K562 (cell line): Measurements from ENCODE around the gene ACBD4. TPM values are rescaled to one million over a fixed set of nuclear protein-coding genes. Genes with fewer than 3 reads are reported as not detected.

Experiments used
- BCLAF1 ChIP-seq, 2 experiments: fragments of 450-650 bp in 1 of 2; IDR thresholded peaks; 2 replicates each; pipeline ENCODE4 v1.6.1; 2011 to 2017; ENCODE audit warnings: low read depth in 2 of 2, antibody characterized with exemption in 1 of 2, borderline replicate concordance in 1 of 2, low read length in 1 of 2, mild to moderate bottlenecking in 1 of 2, mixed read lengths in 1 of 2; ENCODE audit not compliant: control insufficient read depth in 1 of 2
- CBFA2T2 ChIP-seq: fragments of 450-650 bp; conservative IDR thresholded peaks from 2 replicates; pipeline ENCODE4 v1.6.1; 2017; ENCODE audit warnings: mild to moderate bottlenecking
- CCNT2 ChIP-seq: IDR thresholded peaks from 2 replicates; pipeline ENCODE4 v1.6.1; 2011; ENCODE audit warnings: borderline replicate concordance, low read depth, mild to moderate bottlenecking, moderate library complexity, mixed read lengths, low read length; ENCODE audit not compliant: insufficient read length; ENCODE audit errors: extremely low read depth
- ERF ChIP-seq: fragments of 450-650 bp; formaldehyde crosslinking; IDR thresholded peaks from 2 replicates; pipeline ENCODE4 v1.4.0; 2020; ENCODE audit warnings: mild to moderate bottlenecking, mixed read lengths
- ETS2 ChIP-seq: IDR thresholded peaks from 2 replicates; pipeline ENCODE4 v1.6.1; 2016; ENCODE audit warnings: borderline replicate concordance, missing genetic modification characterization, mild to moderate bottlenecking, moderate library complexity, missing compliant biosample characterization; ENCODE audit not compliant: poor library complexity, severe bottlenecking
- ETV5 ChIP-seq: sonication (generic); formaldehyde crosslinking; IDR thresholded peaks from 2 replicates; pipeline ENCODE4 v1.4.0; 2020; ENCODE audit warnings: low read depth, mild to moderate bottlenecking, missing genetic modification reagents
- FOXM1 ChIP-seq, 2 experiments: fragments of 450-650 bp in 1 of 2; sonication (generic) in 1 of 2; formaldehyde crosslinking in 1 of 2; IDR thresholded peaks; 2 replicates each; pipeline versions ENCODE4 v1.6.1 to v1.9.0; 2017 to 2022; ENCODE audit warnings: low read depth in 2 of 2, mild to moderate bottlenecking in 2 of 2, missing genetic modification reagents in 1 of 2, moderate library complexity in 1 of 2
- FUS ChIP-seq: fragments of 200-400 bp; formaldehyde crosslinking; optimal IDR thresholded peaks from 2 replicates; pipeline ENCODE3; 2017; ENCODE audit warnings: low read depth, low read length
- GATAD2A ChIP-seq: fragments of 450-650 bp; IDR thresholded peaks from 2 replicates; pipeline ENCODE4 v1.6.1; 2017
- GTF2A2 ChIP-seq: IDR thresholded peaks from 2 replicates; pipeline ENCODE4 v1.6.1; 2016; ENCODE audit warnings: mild to moderate bottlenecking, missing genetic modification characterization, missing compliant biosample characterization
- JUND ChIP-seq, 2 experiments: IDR thresholded peaks; 2 replicates in 1 of 2; 3 replicates in 1 of 2; pipeline ENCODE4 v1.6.1; 2011; ENCODE audit warnings: borderline replicate concordance in 2 of 2, low read depth in 2 of 2, low read length in 2 of 2, improper control_type of control experiment in 1 of 2, missing biosample characterization in 1 of 2, missing genetic modification characterization in 1 of 2, missing genetic modification reagents in 1 of 2
- MAFG ChIP-seq: fragments of 450-650 bp; conservative IDR thresholded peaks from 2 replicates; pipeline ENCODE4 v1.6.1; 2016; ENCODE audit warnings: missing genetic modification characterization, missing compliant biosample characterization
- MXI1 ChIP-seq: IDR thresholded peaks from 2 replicates; pipeline ENCODE4 v1.6.1; 2011; ENCODE audit warnings: low read depth, mild to moderate bottlenecking, improper control_type of control experiment, low read length
- NELFE ChIP-seq: IDR thresholded peaks from 2 replicates; pipeline ENCODE4 v1.6.1; 2011; ENCODE audit warnings: mild to moderate bottlenecking; ENCODE audit not compliant: insufficient read depth, insufficient read length
- PREB ChIP-seq: sonication (generic); formaldehyde crosslinking; IDR thresholded peaks from 2 replicates; pipeline ENCODE4 v1.8.1; 2023; ENCODE audit warnings: mild to moderate bottlenecking, missing genetic modification reagents
- PURB ChIP-seq: sonication (generic); formaldehyde crosslinking; IDR thresholded peaks from 2 replicates; pipeline ENCODE4 v1.9.0; 2021; ENCODE audit warnings: low read depth, mild to moderate bottlenecking, missing genetic modification reagents
- RAD21 ChIP-seq, 2 experiments: fragments of 250-450 bp in 1 of 2; fragments of 450-650 bp in 1 of 2; sonication (Bioruptor Pico) in 1 of 2; formaldehyde crosslinking in 1 of 2; IDR thresholded peaks in 1 of 2; conservative IDR thresholded peaks in 1 of 2; 2 replicates each; pipeline versions ENCODE4 v1.4.0 to v1.8.0; 2020 to 2022; ENCODE audit warnings: mild to moderate bottlenecking in 2 of 2, moderate library complexity in 1 of 2
- RAD51 ChIP-seq: fragments of 450-650 bp; IDR thresholded peaks from 2 replicates; pipeline ENCODE4 v1.7.1; 2016; ENCODE audit warnings: low read depth, mild to moderate bottlenecking, borderline replicate concordance
- RBM17 ChIP-seq: fragments of 200-400 bp; formaldehyde crosslinking; IDR thresholded peaks from 2 replicates; pipeline ENCODE4 v1.6.1; 2017; ENCODE audit warnings: low read depth, mild to moderate bottlenecking, low read length, borderline replicate concordance
- SMARCA4 ChIP-seq: fragments of 450-650 bp; IDR thresholded peaks from 2 replicates; pipeline ENCODE4 v1.6.1; 2016
- ZNF280A ChIP-seq: fragments of 450-650 bp; IDR thresholded peaks from 2 replicates; pipeline ENCODE4 v1.6.1; 2018; ENCODE audit warnings: mild to moderate bottlenecking, low read depth; ENCODE audit not compliant: partially characterized antibody
- ZNF668 ChIP-seq: fragments of 250-450 bp; sonication (Bioruptor Pico); IDR thresholded peaks from 2 replicates; pipeline ENCODE4 v1.8.0; 2022; ENCODE audit warnings: mild to moderate bottlenecking, inconsistent platforms
- polyA plus RNA-seq, 8 experiments: library from polyadenylated mRNA; depleted of rRNA in 4 of 8; stranded (reverse) in 5 of 8; unstranded in 3 of 8; fragments of >200 nt; fragmentation: Nextera tagmentation in 2 of 8; fragmentation: Illumina TruSeq in 1 of 8; extraction: Ambion mirVana in 2 of 8; extraction: Trizol in 1 of 8; gene quantifications; 2 replicates each; pipeline versions ENCODE4 v1.2.1 to v1.2.3, GENCODE V29; 2011 to 2014; ENCODE audit warnings: inconsistent platforms in 1 of 8, missing spikeins in 1 of 8
- total RNA-seq, 7 experiments: library from RNA; depleted of rRNA in 6 of 7; stranded (reverse); fragments of >200 nt in 6 of 7; fragmentation: Illumina TruSeq in 2 of 7; extraction: Trizol in 2 of 7; gene quantifications; 2 replicates each; pipeline versions ENCODE4 v1.2.1 to v1.2.3, GENCODE V29; 2011 to 2021; ENCODE audit warnings: low replicate concordance in 1 of 7

The ACBD4 gene
- total and polyA plus RNA-seq, 9 of the 15 experiments (the other 6 are each of a cell fraction or from before 2014, with no cell fraction given), result 0.14 to 6.9 (median 4.6) TPM

- TF ChIP-seq ZNF280A (no peak), RAD21 (CRISPR knock-in tag; conservative IDR thresholded peaks at IDR 0.05 in 1 of 2, IDR thresholded peaks at IDR 0.05 in 1 of 2) (peak; percentile 49 to 67), ETV5 (CRISPR knock-in tag) (0 out of 2 replicates have a peak, but pooled peaks have one; percentile 60), NELFE (no peak), JUND (IDR thresholded peaks at IDR 0.05; ENCODE audit: borderline replicate concordance, low read depth, low read length) (peak; percentile 40; the same call in 1 of the 2 replicates), JUND (tag; IDR thresholded peaks at IDR 0.05; ENCODE audit: borderline replicate concordance, low read depth, low read length) (no peak; the same call in 2 of the 3 replicates), GTF2A2 (no peak), FOXM1 (IDR thresholded peaks at IDR 0.05; ENCODE audit: low read depth) (no peak), FOXM1 (CRISPR knock-in tag; IDR thresholded peaks at IDR 0.05; ENCODE audit: low read depth) (no peak), ZNF668 (no peak), FUS (no peak), ERF (CRISPR knock-in tag) (no peak), CCNT2 (peak; percentile 27), CBFA2T2 (no peak), ETS2 (tag) (no peak), SMARCA4 (no peak), RAD51 (no peak), PREB (no peak), MAFG (tag) (no peak), MXI1 (no peak), PURB (no peak), GATAD2A (peak; percentile 25; the same call in 1 of the 2 replicates), BCLAF1 (IDR thresholded peaks at IDR 0.05; ENCODE audit: borderline replicate concordance in 1 of 2, control insufficient read depth in 1 of 2, low read depth in 2 of 2, low read length in 1 of 2) (no peak), RBM17 (no peak)
These were observed 13.7 kb downstream of the ACBD4 start (continued) for GRCh38 chr17:45149037-45149668.
